Testis (tissue), 2 donors: ENCODE measurements around the gene PGC.

Experiments
- POLR2A ChIP-seq: fragments of 450-650 bp; IDR thresholded peaks from one replicate; pipeline ENCODE4 v1.6.1; 2017; ENCODE audit warnings: antibody characterized with exemption, mild to moderate bottlenecking, moderate library complexity
- TF ChIP-seq, protein P1 (sequence below), 3 experiments: fragments of 450-650 bp in 2 of 3; fragments of 200-600 bp in 1 of 3; sonication (generic) in 1 of 3; IDR thresholded peaks; one replicate each; pipeline ENCODE4 v1.5.1; 2016 to 2019; ENCODE audit warnings: antibody characterized with exemption in 3 of 3, mild to moderate bottlenecking in 2 of 3, moderate library complexity in 1 of 3

DNA sequence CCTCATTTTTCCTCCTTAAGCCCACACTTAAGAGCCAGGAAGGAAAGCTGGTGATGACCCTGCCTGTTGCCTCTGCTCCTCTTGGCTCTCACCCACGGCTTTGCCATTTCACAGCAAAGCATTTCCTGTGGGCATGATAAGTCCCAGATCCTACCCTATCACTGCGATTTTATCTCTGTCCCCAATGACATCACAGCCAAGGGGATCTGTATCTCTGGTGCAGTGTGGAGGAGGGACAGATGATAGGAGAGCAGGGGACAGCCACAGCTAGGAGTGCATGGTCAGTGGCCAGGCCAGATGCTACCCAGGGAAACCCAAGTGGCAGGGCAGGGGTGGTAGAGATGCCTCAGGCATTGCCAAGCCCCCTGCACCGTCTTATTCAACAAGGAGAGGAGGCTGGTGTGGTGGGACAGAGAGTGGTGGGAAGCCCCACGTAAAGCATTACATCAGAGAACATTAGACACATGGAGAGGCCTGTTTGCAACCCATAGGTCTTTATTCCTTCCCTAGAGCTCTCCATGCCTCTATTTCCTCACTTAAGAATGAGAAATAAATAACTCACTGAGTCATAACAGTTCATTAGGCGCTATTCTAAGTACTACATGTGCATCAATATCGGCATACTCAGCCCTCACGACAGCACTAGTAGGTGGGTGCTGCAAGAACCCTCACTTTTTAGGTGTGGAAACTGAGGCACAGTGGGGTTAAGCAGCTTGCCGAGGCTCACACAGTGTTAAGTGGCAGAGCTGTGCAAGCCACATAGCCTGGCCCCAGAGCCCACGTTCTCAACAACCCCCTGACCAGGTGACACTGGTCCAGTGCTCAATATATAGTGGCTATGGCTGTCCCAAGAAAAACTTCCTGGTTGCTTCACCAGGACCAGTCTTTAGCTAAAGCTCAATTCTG lies 16.4 kb downstream of the PGC start:
- TF ChIP-seq, protein P1, sequence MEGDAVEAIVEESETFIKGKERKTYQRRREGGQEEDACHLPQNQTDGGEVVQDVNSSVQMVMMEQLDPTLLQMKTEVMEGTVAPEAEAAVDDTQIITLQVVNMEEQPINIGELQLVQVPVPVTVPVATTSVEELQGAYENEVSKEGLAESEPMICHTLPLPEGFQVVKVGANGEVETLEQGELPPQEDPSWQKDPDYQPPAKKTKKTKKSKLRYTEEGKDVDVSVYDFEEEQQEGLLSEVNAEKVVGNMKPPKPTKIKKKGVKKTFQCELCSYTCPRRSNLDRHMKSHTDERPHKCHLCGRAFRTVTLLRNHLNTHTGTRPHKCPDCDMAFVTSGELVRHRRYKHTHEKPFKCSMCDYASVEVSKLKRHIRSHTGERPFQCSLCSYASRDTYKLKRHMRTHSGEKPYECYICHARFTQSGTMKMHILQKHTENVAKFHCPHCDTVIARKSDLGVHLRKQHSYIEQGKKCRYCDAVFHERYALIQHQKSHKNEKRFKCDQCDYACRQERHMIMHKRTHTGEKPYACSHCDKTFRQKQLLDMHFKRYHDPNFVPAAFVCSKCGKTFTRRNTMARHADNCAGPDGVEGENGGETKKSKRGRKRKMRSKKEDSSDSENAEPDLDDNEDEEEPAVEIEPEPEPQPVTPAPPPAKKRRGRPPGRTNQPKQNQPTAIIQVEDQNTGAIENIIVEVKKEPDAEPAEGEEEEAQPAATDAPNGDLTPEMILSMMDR (IDR thresholded peaks at IDR 0.05) = no peak
- TF ChIP-seq POLR2A = no peak
